Lung (tissue), 12 donors: ENCODE data around the gene FAF2. TPM values are rescaled to one million over a fixed set of nuclear protein-coding genes. Genes with fewer than 3 reads are reported as not detected.

Experiments used
- ATAC-seq: fragments of 200-7000 bp; cut with Tn5 transposase; one replicate; pipeline ENCODE4 v1.9.1; 2020; ENCODE audit warnings: moderate number of reproducible peaks; ENCODE audit not compliant: insufficient read depth, low FRiP score
- DNase-seq, 3 donors: peaks; one replicate each; pipeline ENCODE4 v3.0.0-alpha.2; 2013 to 2017
- H3K27ac ChIP-seq, 2 donors: one replicate each; pipeline ENCODE4 v1.5.1; 2013; ENCODE audit warnings: mild to moderate bottlenecking in 2 of 2, moderate library complexity in 2 of 2, control low read depth in 1 of 2, inconsistent platforms in 1 of 2, low read depth in 1 of 2, low read length in 1 of 2
- H3K27me3 ChIP-seq, 3 donors: one replicate each; pipeline ENCODE4 v1.5.1; 2013; ENCODE audit warnings: low read length in 2 of 3; ENCODE audit not compliant: control insufficient read depth in 3 of 3, insufficient read depth in 3 of 3
- H3K36me3 ChIP-seq, 4 donors: one replicate each; pipeline ENCODE4 v1.5.1; 2013; ENCODE audit warnings: low read length in 4 of 4, mild to moderate bottlenecking in 1 of 4, moderate library complexity in 1 of 4; ENCODE audit not compliant: control insufficient read depth in 4 of 4, insufficient read depth in 4 of 4
- H3K4me1 ChIP-seq, 5 donors: one replicate each; pipeline ENCODE4 v1.5.1; 2013; ENCODE audit warnings: low read length in 5 of 5, mild to moderate bottlenecking in 2 of 5, moderate library complexity in 1 of 5; ENCODE audit not compliant: control insufficient read depth in 5 of 5, insufficient read depth in 5 of 5
- H3K4me3 ChIP-seq: one replicate; pipeline ENCODE4 v1.5.1; 2013; ENCODE audit warnings: mild to moderate bottlenecking, control low read depth, moderate library complexity
- H3K9ac ChIP-seq, 2 donors: one replicate each; pipeline ENCODE4 v1.5.1; 2013; ENCODE audit warnings: low read length in 2 of 2, control low read depth in 1 of 2; ENCODE audit not compliant: insufficient read depth in 1 of 2
- H3K9me3 ChIP-seq, 4 donors: one replicate each; pipeline ENCODE4 v1.5.1; 2013; ENCODE audit warnings: low read length in 3 of 4, mild to moderate bottlenecking in 1 of 4, moderate library complexity in 1 of 4; ENCODE audit not compliant: control insufficient read depth in 4 of 4, insufficient read depth in 3 of 4
- CTCF ChIP-seq: IDR thresholded peaks from 2 replicates; pipeline ENCODE4 v1.5.1; 2012; ENCODE audit warnings: mild to moderate bottlenecking; ENCODE audit errors: control extremely low read depth, extremely low read depth
- WGBS, 2 donors: extraction: QIAGEN DNeasy Blood & Tissue Kit; methylation state at CpG; one replicate each; pipeline ENCODE4 v1.1.7; 2013; 5-methylcytosine and 5-hydroxymethylcytosine counted together
- polyA plus RNA-seq, 2 donors: library from polyadenylated mRNA; stranded (reverse); fragments of 200-250 nt; gene quantifications; one replicate each; pipeline ENCODE4 v1.2.1, GENCODE V29; 2013
- total RNA-seq, 2 donors: library from RNA; depleted of rRNA in 1 of 2; stranded (reverse); fragments of >200 nt in 1 of 2; gene quantifications; one replicate each; pipeline ENCODE4 v1.2.1, GENCODE V29; 2014 to 2021
- donor health status: control.
- donor health status: control.
- donor health status: Bipolar disorder and iron deficiency.
- donor health status: healthy.
- donor health status: DM: yes; HTN: yes; CAD: no.

FAF2 gene
- total and polyA plus RNA-seq, 4 donors: 12.5 to 40.1 (median 26.6) TPM

GRCh38 chr5:176432707-176433106, 15.5 kb upstream of the FAF2 start:
- Histone ChIP-seq H3K27ac (no peak overlapping the region), H3K9ac (no peak overlapping the region), H3K4me3 (no peak overlapping the region), H3K27me3 (no peaks in the 10 kb centered on the region), H3K9me3 (no peaks in the 10 kb centered on the region), H3K36me3 (no peaks in the 10 kb centered on the region), H3K4me1 (no peaks in the 10 kb centered on the region)
- 88 to 94% methylated on average over 4 of the region's 5 CpGs for WGBS, 2 donors
- no peak for ATAC-seq
- DNase-seq: no peak
- TF ChIP-seq CTCF: no peak

GRCh38 chr5:176436656-176437055, 11.5 kb upstream of the FAF2 start:
- WGBS, 2 donors: 15% methylated on average over 5 of the region's 5 CpGs
- H3K4me1 ChIP-seq: no peaks in the 10 kb centered on the region
- TF ChIP-seq CTCF: no peak
- DNase-seq: no peak
- ATAC-seq: no peak
- H3K4me3 ChIP-seq: no peak overlapping the region
- peaks cover 0 to 2% (median 0%) of the 10 kb centered on the region in 3 donors for H3K27me3 ChIP-seq
- H3K27ac ChIP-seq: no peak overlapping the region
- no peaks in the 10 kb centered on the region for H3K9me3 ChIP-seq
- no peaks in the 10 kb centered on the region for H3K36me3 ChIP-seq
- no peak overlapping the region for H3K9ac ChIP-seq

GRCh38 chr5:176438959-176439757, 9.0 kb upstream of the FAF2 start:
- Histone ChIP-seq H3K27me3 (peaks cover 0 to 3% (median 0%) of the 10 kb centered on the region in 3 donors), H3K9me3 (no peaks in the 10 kb centered on the region), H3K36me3 (no peaks in the 10 kb centered on the region), H3K27ac (no peak overlapping the region), H3K9ac (no peak overlapping the region), H3K4me3 (no peak overlapping the region), H3K4me1 (no peaks in the 10 kb centered on the region)
- WGBS, 2 donors: 78 to 84% methylated on average over 12 of the region's 12 CpGs
- DNase-seq (no peak), ATAC-seq (no peak)
- TF ChIP-seq CTCF: no peak
